Loucy (cell line): ENCODE measurements around the gene CNTN3.

Experiments
- H2AFZ ChIP-seq: fragments of 200-600 bp; sonication (generic); 2 replicates; pipeline ENCODE4 v1.6.0; 2016; ENCODE audit warnings: antibody characterized with exemption, mild to moderate bottlenecking, low read length, moderate library complexity
- H3F3A ChIP-seq: fragments of 200-600 bp; 2 replicates; pipeline ENCODE4 v1.6.0; 2016; ENCODE audit warnings: antibody characterized with exemption, low read depth, mild to moderate bottlenecking
- H3K27me3 ChIP-seq: fragments of 200-600 bp; sonication (generic); 2 replicates; pipeline ENCODE4 v1.6.1; 2014; ENCODE audit warnings: low read length, mild to moderate bottlenecking; ENCODE audit not compliant: insufficient read depth, poor library complexity, severe bottlenecking
- H3K36me3 ChIP-seq: fragments of 200-600 bp; sonication (generic); 2 replicates; pipeline ENCODE4 v1.6.1; 2016; ENCODE audit warnings: low read length; ENCODE audit not compliant: insufficient read depth
- H3K4me1 ChIP-seq: fragments of 200-600 bp; sonication (generic); 2 replicates; pipeline ENCODE4 v1.5.1; 2014; ENCODE audit warnings: low read length, mild to moderate bottlenecking; ENCODE audit not compliant: insufficient read depth, poor library complexity, severe bottlenecking
- H3K4me2 ChIP-seq: fragments of 200-600 bp; sonication (generic); 2 replicates; pipeline ENCODE4 v1.6.0; 2014; ENCODE audit warnings: antibody characterized with exemption, low read length, low read depth, mild to moderate bottlenecking; ENCODE audit not compliant: poor library complexity, severe bottlenecking
- H3K4me3 ChIP-seq: fragments of 200-600 bp; sonication (generic); 2 replicates; pipeline ENCODE4 v1.5.1; 2014; ENCODE audit warnings: low read length, mild to moderate bottlenecking, mixed read lengths; ENCODE audit not compliant: poor library complexity, severe bottlenecking
- H3K79me2 ChIP-seq: fragments of 200-600 bp; sonication (generic); 2 replicates; pipeline ENCODE4 v1.6.1; 2014; ENCODE audit warnings: low read length; ENCODE audit not compliant: insufficient read depth
- H3K9ac ChIP-seq: fragments of 200-600 bp; sonication (generic); 2 replicates; pipeline ENCODE4 v1.6.0; 2014; ENCODE audit warnings: mild to moderate bottlenecking, low read depth, low read length, moderate library complexity; ENCODE audit not compliant: poor library complexity, severe bottlenecking
- H3K9me2 ChIP-seq: fragments of 200-600 bp; sonication (generic); replicated peaks from 2 replicates; pipeline ENCODE4 v1.6.1; 2016; ENCODE audit warnings: low read depth, low read length, mixed read lengths
- H3K9me3 ChIP-seq: fragments of 200-600 bp; sonication (generic); 2 replicates; pipeline ENCODE4 v1.6.1; 2014; ENCODE audit warnings: mild to moderate bottlenecking, antibody characterized with exemption, low read length, low read depth; ENCODE audit not compliant: insufficient read depth
- H4K20me1 ChIP-seq: fragments of 200-600 bp; sonication (generic); 2 replicates; pipeline ENCODE4 v1.6.0; 2014; ENCODE audit warnings: antibody characterized with exemption, low read length, mild to moderate bottlenecking; ENCODE audit not compliant: insufficient read depth, poor library complexity, severe bottlenecking
- EZH2phosphoT487 ChIP-seq: fragments of 200-600 bp; IDR thresholded peaks from 2 replicates; pipeline ENCODE4 v1.6.1; 2018; ENCODE audit warnings: antibody characterized with exemption, mild to moderate bottlenecking, moderate library complexity, borderline replicate concordance
- TF ChIP-seq, protein P1 (sequence below): fragments of 200-600 bp; sonication (generic); conservative IDR thresholded peaks from 2 replicates; pipeline ENCODE4 v1.5.1; 2014; ENCODE audit warnings: mild to moderate bottlenecking, antibody characterized with exemption, low read length

The CNTN3 gene

GRCh38 chr3:74614107-74614967, at the start of gene CNTN3:
CNTN3 (minus strand) TSS chr3:74614659; CDS start chr3:74521112, 93,547 bp downstream.
- no peak within 1 kb of the TSS for H2AFZ ChIP-seq
- no peaks in the 10 kb centered on the region for H3K9me3 ChIP-seq
- H3K9me2 ChIP-seq, result no peaks in the 10 kb centered on the region
- H3K36me3 ChIP-seq, result no peaks in the 10 kb centered on the region
- no peaks in the 10 kb centered on the region for H3K27me3 ChIP-seq
- H3K79me2 ChIP-seq, result no peaks in the 10 kb centered on the region
- no peak within 1 kb of the TSS for H3K4me3 ChIP-seq
- no peak for TF ChIP-seq EZH2phosphoT487
- no peaks in the 10 kb centered on the region for H3F3A ChIP-seq
- H3K4me1 ChIP-seq, result no peaks in the 10 kb centered on the region
- no peak within 1 kb of the TSS for H3K9ac ChIP-seq
- H3K4me2 ChIP-seq, result no peak within 1 kb of the TSS
- no peaks in the 10 kb centered on the region for H4K20me1 ChIP-seq

- Histone ChIP-seq H3K79me2 (no peaks in the 10 kb centered on the region), H3F3A (no peaks in the 10 kb centered on the region), H3K4me3 (no peak overlapping the region), H3K4me2 (no peak overlapping the region), H3K9ac (no peak overlapping the region), H4K20me1 (no peaks in the 10 kb centered on the region), H3K9me2 (no peaks in the 10 kb centered on the region), H2AFZ (no peak overlapping the region), H3K9me3 (no peaks in the 10 kb centered on the region), H3K4me1 (no peaks in the 10 kb centered on the region), H3K36me3 (no peaks in the 10 kb centered on the region), H3K27me3 (no peaks in the 10 kb centered on the region)
- TF ChIP-seq, protein P1, sequence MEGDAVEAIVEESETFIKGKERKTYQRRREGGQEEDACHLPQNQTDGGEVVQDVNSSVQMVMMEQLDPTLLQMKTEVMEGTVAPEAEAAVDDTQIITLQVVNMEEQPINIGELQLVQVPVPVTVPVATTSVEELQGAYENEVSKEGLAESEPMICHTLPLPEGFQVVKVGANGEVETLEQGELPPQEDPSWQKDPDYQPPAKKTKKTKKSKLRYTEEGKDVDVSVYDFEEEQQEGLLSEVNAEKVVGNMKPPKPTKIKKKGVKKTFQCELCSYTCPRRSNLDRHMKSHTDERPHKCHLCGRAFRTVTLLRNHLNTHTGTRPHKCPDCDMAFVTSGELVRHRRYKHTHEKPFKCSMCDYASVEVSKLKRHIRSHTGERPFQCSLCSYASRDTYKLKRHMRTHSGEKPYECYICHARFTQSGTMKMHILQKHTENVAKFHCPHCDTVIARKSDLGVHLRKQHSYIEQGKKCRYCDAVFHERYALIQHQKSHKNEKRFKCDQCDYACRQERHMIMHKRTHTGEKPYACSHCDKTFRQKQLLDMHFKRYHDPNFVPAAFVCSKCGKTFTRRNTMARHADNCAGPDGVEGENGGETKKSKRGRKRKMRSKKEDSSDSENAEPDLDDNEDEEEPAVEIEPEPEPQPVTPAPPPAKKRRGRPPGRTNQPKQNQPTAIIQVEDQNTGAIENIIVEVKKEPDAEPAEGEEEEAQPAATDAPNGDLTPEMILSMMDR, result no peak
- no peak for TF ChIP-seq EZH2phosphoT487
These were observed 48.7 kb upstream of the CNTN3 start for GRCh38 chr3:74663178-74663577.

GRCh38 chr3:74661672-74662071, 47.2 kb upstream of the CNTN3 start:
- no peaks in the 10 kb centered on the region for H3K79me2 ChIP-seq
- no peaks in the 10 kb centered on the region for H3K36me3 ChIP-seq
- H3K4me2 ChIP-seq, result no peak overlapping the region
- no peak for TF ChIP-seq EZH2phosphoT487
- TF ChIP-seq, protein P1, result no peak
- H3K4me3 ChIP-seq, result no peak overlapping the region
- H3K27me3 ChIP-seq, result no peaks in the 10 kb centered on the region
- no peaks in the 10 kb centered on the region for H3K4me1 ChIP-seq
- no peaks in the 10 kb centered on the region for H4K20me1 ChIP-seq
- no peak overlapping the region for H3K9ac ChIP-seq
- H3K9me2 ChIP-seq, result no peaks in the 10 kb centered on the region
- no peaks in the 10 kb centered on the region for H3F3A ChIP-seq
- no peak overlapping the region for H2AFZ ChIP-seq
- H3K9me3 ChIP-seq, result no peaks in the 10 kb centered on the region
